ENCODE measurements around the gene AARS1. TPM values are rescaled to one million over a fixed set of nuclear protein-coding genes. Genes with fewer than 3 reads are reported as not detected.
"Not testable (repeated sequence)": the region's sequence is repeated elsewhere in the genome, so short reads cannot be mapped to it uniquely, and the experiment has no call there.

AARS1 gene
- 65.8 TPM for total RNA-seq

GRCh38 chr16:70289229-70290094 is at the start of gene AARS1:
TSS of gene AARS1 (minus strand) at chr16:70289506. CDS start at chr16:70282763, 6,743 bp downstream.
- H3K4me3 ChIP-seq (ENCODE audit: low read length in 3 of 3) = peak within 1 kb of the TSS; percentile 82 to 88 (median 84)
- peaks cover 0 to 4% (median 0%) of the 10 kb centered on the region in 3 donors for H3K4me1 ChIP-seq (ENCODE audit: control insufficient read depth in 3 of 3, insufficient read depth in 3 of 3, low read length in 3 of 3)
- no peaks in the 10 kb centered on the region for H3K9me3 ChIP-seq (ENCODE audit: control insufficient read depth in 3 of 3, low read length in 3 of 3)
- H3K9ac ChIP-seq (ENCODE audit: low read depth in 1 of 3, low read length in 3 of 3) = peak within 1 kb of the TSS; percentile 89 to 96 (median 96)
- peaks cover 0 to 5% (median 0%) of the 10 kb centered on the region in 3 donors for H3K36me3 ChIP-seq (ENCODE audit: control insufficient read depth in 3 of 3, insufficient read depth in 3 of 3, low read length in 3 of 3)
- H3K27me3 ChIP-seq (ENCODE audit: control insufficient read depth in 3 of 3, insufficient read depth in 3 of 3, low read length in 3 of 3) = no peaks in the 10 kb centered on the region
- peak within 1 kb of the TSS; percentile 88 for H3K27ac ChIP-seq (ENCODE audit: low read depth, low read length)

- H3K9me3 ChIP-seq (ENCODE audit: control insufficient read depth in 3 of 3, low read length in 3 of 3) = no peaks in the 10 kb centered on the region
- no peak overlapping the region for H3K9ac ChIP-seq (ENCODE audit: low read depth in 1 of 3, low read length in 3 of 3)
- no peak overlapping the region for H3K27ac ChIP-seq (ENCODE audit: low read depth, low read length)
- H3K4me1 ChIP-seq (ENCODE audit: control insufficient read depth in 3 of 3, insufficient read depth in 3 of 3, low read length in 3 of 3) = no peaks in the 10 kb centered on the region
- no peaks in the 10 kb centered on the region for H3K27me3 ChIP-seq (ENCODE audit: control insufficient read depth in 3 of 3, insufficient read depth in 3 of 3, low read length in 3 of 3)
- no peak overlapping the region for H3K4me3 ChIP-seq (ENCODE audit: low read length in 3 of 3)
- H3K36me3 ChIP-seq (ENCODE audit: control insufficient read depth in 3 of 3, insufficient read depth in 3 of 3, low read length in 3 of 3) = peaks cover 18 to 22% (median 22%) of the 10 kb centered on the region in 3 donors
Measured at GRCh38 chr16:70337814-70338213, 48.5 kb upstream of the AARS1 start.

- H3K27ac ChIP-seq (ENCODE audit: low read depth, low read length); H3K9me3 ChIP-seq (ENCODE audit: control insufficient read depth in 3 of 3, low read length in 3 of 3); H3K27me3 ChIP-seq (ENCODE audit: control insufficient read depth in 3 of 3, insufficient read depth in 3 of 3, low read length in 3 of 3); H3K4me1 ChIP-seq (ENCODE audit: control insufficient read depth in 3 of 3, insufficient read depth in 3 of 3, low read length in 3 of 3); H3K9ac ChIP-seq (ENCODE audit: low read depth in 1 of 3, low read length in 3 of 3); H3K4me3 ChIP-seq (ENCODE audit: low read length in 3 of 3): not testable (repeated sequence)
- H3K36me3 ChIP-seq (ENCODE audit: control insufficient read depth in 3 of 3, insufficient read depth in 3 of 3, low read length in 3 of 3) = peaks cover 28 to 37% (median 36%) of the 10 kb centered on the region in 3 donors
Measured at GRCh38 chr16:70332728-70333127, 43.4 kb upstream of the AARS1 start.

GRCh38 chr16:70331588-70332358 is 42.5 kb upstream of the AARS1 start:
- Histone ChIP-seq H3K9ac (ENCODE audit: low read depth in 1 of 3, low read length in 3 of 3) (no peak overlapping the region), H3K27me3 (ENCODE audit: control insufficient read depth in 3 of 3, insufficient read depth in 3 of 3, low read length in 3 of 3) (no peaks in the 10 kb centered on the region), H3K4me3 (ENCODE audit: low read length in 3 of 3) (no peak overlapping the region), H3K27ac (ENCODE audit: low read depth, low read length) (no peak overlapping the region), H3K4me1 (ENCODE audit: control insufficient read depth in 3 of 3, insufficient read depth in 3 of 3, low read length in 3 of 3) (peaks cover 0 to 4% (median 3%) of the 10 kb centered on the region in 3 donors), H3K9me3 (ENCODE audit: control insufficient read depth in 3 of 3, low read length in 3 of 3) (no peaks in the 10 kb centered on the region), H3K36me3 (ENCODE audit: control insufficient read depth in 3 of 3, insufficient read depth in 3 of 3, low read length in 3 of 3) (peaks cover 28 to 41% (median 37%) of the 10 kb centered on the region in 3 donors)

GRCh38 chr16:70331091-70331490 is 41.8 kb upstream of the AARS1 start:
- H3K4me1 ChIP-seq (ENCODE audit: control insufficient read depth in 3 of 3, insufficient read depth in 3 of 3, low read length in 3 of 3) = peaks cover 0 to 4% (median 3%) of the 10 kb centered on the region in 3 donors
- no peaks in the 10 kb centered on the region for H3K9me3 ChIP-seq (ENCODE audit: control insufficient read depth in 3 of 3, low read length in 3 of 3)
- no peak overlapping the region for H3K9ac ChIP-seq (ENCODE audit: low read depth in 1 of 3, low read length in 3 of 3)
- H3K27me3 ChIP-seq (ENCODE audit: control insufficient read depth in 3 of 3, insufficient read depth in 3 of 3, low read length in 3 of 3) = no peaks in the 10 kb centered on the region
- no peak overlapping the region for H3K4me3 ChIP-seq (ENCODE audit: low read length in 3 of 3)
- H3K36me3 ChIP-seq (ENCODE audit: control insufficient read depth in 3 of 3, insufficient read depth in 3 of 3, low read length in 3 of 3) = peaks cover 28 to 37% (median 36%) of the 10 kb centered on the region in 3 donors
- H3K27ac ChIP-seq (ENCODE audit: low read depth, low read length) = no peak overlapping the region

- Histone ChIP-seq H3K36me3 (ENCODE audit: control insufficient read depth in 3 of 3, insufficient read depth in 3 of 3, low read length in 3 of 3) (peaks cover 13 to 42% (median 40%) of the 10 kb centered on the region in 3 donors), H3K4me3 (ENCODE audit: low read length in 3 of 3) (no peak overlapping the region), H3K27me3 (ENCODE audit: control insufficient read depth in 3 of 3, insufficient read depth in 3 of 3, low read length in 3 of 3) (no peaks in the 10 kb centered on the region), H3K27ac (ENCODE audit: low read depth, low read length) (no peak overlapping the region), H3K9me3 (ENCODE audit: control insufficient read depth in 3 of 3, low read length in 3 of 3) (no peaks in the 10 kb centered on the region), H3K4me1 (ENCODE audit: control insufficient read depth in 3 of 3, insufficient read depth in 3 of 3, low read length in 3 of 3) (no peaks in the 10 kb centered on the region), H3K9ac (ENCODE audit: low read depth in 1 of 3, low read length in 3 of 3) (no peak overlapping the region)
Measured at GRCh38 chr16:70324998-70325747, 35.9 kb upstream of the AARS1 start.

- H3K27me3 ChIP-seq (ENCODE audit: control insufficient read depth in 3 of 3, insufficient read depth in 3 of 3, low read length in 3 of 3) = no peaks in the 10 kb centered on the region
- no peak overlapping the region for H3K27ac ChIP-seq (ENCODE audit: low read depth, low read length)
- peaks cover 21 to 47% (median 44%) of the 10 kb centered on the region in 3 donors for H3K36me3 ChIP-seq (ENCODE audit: control insufficient read depth in 3 of 3, insufficient read depth in 3 of 3, low read length in 3 of 3)
- no peak overlapping the region for H3K9ac ChIP-seq (ENCODE audit: low read depth in 1 of 3, low read length in 3 of 3)
- no peaks in the 10 kb centered on the region for H3K4me1 ChIP-seq (ENCODE audit: control insufficient read depth in 3 of 3, insufficient read depth in 3 of 3, low read length in 3 of 3)
- H3K4me3 ChIP-seq (ENCODE audit: low read length in 3 of 3) = no peak overlapping the region
- no peaks in the 10 kb centered on the region for H3K9me3 ChIP-seq (ENCODE audit: control insufficient read depth in 3 of 3, low read length in 3 of 3)
Measured at GRCh38 chr16:70320121-70320520, 30.8 kb upstream of the AARS1 start.

- not testable (repeated sequence) for H3K9me3 ChIP-seq (ENCODE audit: control insufficient read depth in 3 of 3, low read length in 3 of 3); H3K27ac ChIP-seq (ENCODE audit: low read depth, low read length); H3K4me3 ChIP-seq (ENCODE audit: low read length in 3 of 3); H3K27me3 ChIP-seq (ENCODE audit: control insufficient read depth in 3 of 3, insufficient read depth in 3 of 3, low read length in 3 of 3); H3K9ac ChIP-seq (ENCODE audit: low read depth in 1 of 3, low read length in 3 of 3); H3K36me3 ChIP-seq (ENCODE audit: control insufficient read depth in 3 of 3, insufficient read depth in 3 of 3, low read length in 3 of 3); H3K4me1 ChIP-seq (ENCODE audit: control insufficient read depth in 3 of 3, insufficient read depth in 3 of 3, low read length in 3 of 3)
Measured at GRCh38 chr16:70307726-70308125, 18.4 kb upstream of the AARS1 start.

GRCh38 chr16:70306880-70307279 is 17.6 kb upstream of the AARS1 start:
- Histone ChIP-seq H3K27me3 (ENCODE audit: control insufficient read depth in 3 of 3, insufficient read depth in 3 of 3, low read length in 3 of 3) (no peaks in the 10 kb centered on the region), H3K36me3 (ENCODE audit: control insufficient read depth in 3 of 3, insufficient read depth in 3 of 3, low read length in 3 of 3) (peaks cover 0 to 9% (median 0%) of the 10 kb centered on the region in 3 donors), H3K9ac (ENCODE audit: low read depth in 1 of 3, low read length in 3 of 3) (no peak overlapping the region), H3K4me3 (ENCODE audit: low read length in 3 of 3) (no peak overlapping the region), H3K9me3 (ENCODE audit: control insufficient read depth in 3 of 3, low read length in 3 of 3) (no peaks in the 10 kb centered on the region), H3K4me1 (ENCODE audit: control insufficient read depth in 3 of 3, insufficient read depth in 3 of 3, low read length in 3 of 3) (peaks cover 0 to 3% (median 0%) of the 10 kb centered on the region in 3 donors), H3K27ac (ENCODE audit: low read depth, low read length) (no peak overlapping the region)

All from skeletal muscle tissue (tissue), 4 donors.